Stomach (tissue), 9 donors: ENCODE results near the gene WFDC1. TPM values are rescaled to one million over a fixed set of nuclear protein-coding genes. Genes with fewer than 3 reads are reported as not detected.

ENCODE experiments used
- DNase-seq, 2 donors: peaks; one replicate each; pipeline versions ENCODE4 v3.0.0 to v3.0.0-alpha.2; 2013 to 2019
- H3K27ac ChIP-seq, 5 donors: fragments of 200-600 bp in 4 of 5; sonication (generic) in 4 of 5; one replicate each; pipeline ENCODE4 v1.5.1; 2013 to 2019; ENCODE audit warnings: mild to moderate bottlenecking in 1 of 5, moderate library complexity in 1 of 5
- H3K27me3 ChIP-seq, 3 donors: fragments of 200-600 bp; sonication (generic); one replicate each; pipeline ENCODE4 v1.5.1; 2017 to 2019; ENCODE audit warnings: mixed run types in 1 of 3
- H3K36me3 ChIP-seq, 4 donors: fragments of 200-600 bp; sonication (generic); 1 replicate in 3 of 4; 2 replicates in 1 of 4; pipeline ENCODE4 v1.5.1; 2016 to 2019
- H3K4me1 ChIP-seq, 4 donors: fragments of 200-600 bp; sonication (generic); one replicate each; pipeline ENCODE4 v1.5.1; 2016 to 2019
- H3K4me3 ChIP-seq, 4 donors: fragments of 200-600 bp; sonication (generic) in 3 of 4; one replicate each; pipeline ENCODE4 v1.5.1; 2016 to 2019; ENCODE audit warnings: mild to moderate bottlenecking in 1 of 4
- H3K9me3 ChIP-seq, 4 donors: fragments of 200-600 bp; sonication (generic); one replicate each; pipeline ENCODE4 v1.5.1; 2016 to 2019
- CTCF ChIP-seq, 7 experiments: fragments of 450-650 bp in 4 of 7; fragments of 200-600 bp in 3 of 7; sonication (generic) in 3 of 7; IDR thresholded peaks; one replicate each; pipeline ENCODE4 v1.5.1; 2016 to 2019; ENCODE audit warnings: antibody characterized with exemption in 7 of 7, control low read depth in 2 of 7, mild to moderate bottlenecking in 1 of 7
- EP300 ChIP-seq: sonication (generic); formaldehyde crosslinking; IDR thresholded peaks from one replicate; pipeline ENCODE4 v1.6.1; 2017; ENCODE audit warnings: antibody characterized with exemption
- POLR2A ChIP-seq, 4 donors: fragments of 450-650 bp; IDR thresholded peaks; one replicate each; pipeline ENCODE4 v1.6.1; 2016; ENCODE audit warnings: antibody characterized with exemption in 4 of 4, control low read depth in 2 of 4, mild to moderate bottlenecking in 1 of 4, moderate library complexity in 1 of 4
- POLR2AphosphoS5 ChIP-seq, 3 donors: sonication (generic); formaldehyde crosslinking; IDR thresholded peaks; one replicate each; pipeline ENCODE4 v1.6.1; 2016; ENCODE audit warnings: antibody characterized with exemption in 3 of 3
- WGBS, 5 donors: extraction: QIAGEN DNeasy Blood & Tissue Kit in 3 of 5; methylation state at CpG; one replicate each; pipeline versions ENCODE4 v1.1.5 to v1.1.7; 2013 to 2018; 5-methylcytosine and 5-hydroxymethylcytosine counted together
- intact Hi-C: fragments of 100-400 bp; cut with DNase I; formaldehyde crosslinking; loops from one replicate; pipeline ENCODE4 v1.15.1; 2023; ENCODE audit warnings: low total_unique reads
- polyA plus RNA-seq, 3 donors: library from polyadenylated mRNA; stranded (reverse); fragments of 200-250 nt; gene quantifications; one replicate each; pipeline ENCODE4 v1.2.3, GENCODE V29; 2013
- total RNA-seq, 5 donors: library from RNA; depleted of rRNA; stranded (reverse); fragments of >200 nt; gene quantifications; one replicate each; pipeline versions ENCODE4 v1.1.0 to v1.2.3, GENCODE V29; 2014 to 2016
- donor health status: healthy with polysubstance abuse.
- donor health status: Bipolar disorder and iron deficiency.
- donor health status: healthy.

WFDC1 gene
- total and polyA plus RNA-seq, 8 donors, result 10.7 to 64.3 (median 14.2) TPM; not detected in 1

DNA sequence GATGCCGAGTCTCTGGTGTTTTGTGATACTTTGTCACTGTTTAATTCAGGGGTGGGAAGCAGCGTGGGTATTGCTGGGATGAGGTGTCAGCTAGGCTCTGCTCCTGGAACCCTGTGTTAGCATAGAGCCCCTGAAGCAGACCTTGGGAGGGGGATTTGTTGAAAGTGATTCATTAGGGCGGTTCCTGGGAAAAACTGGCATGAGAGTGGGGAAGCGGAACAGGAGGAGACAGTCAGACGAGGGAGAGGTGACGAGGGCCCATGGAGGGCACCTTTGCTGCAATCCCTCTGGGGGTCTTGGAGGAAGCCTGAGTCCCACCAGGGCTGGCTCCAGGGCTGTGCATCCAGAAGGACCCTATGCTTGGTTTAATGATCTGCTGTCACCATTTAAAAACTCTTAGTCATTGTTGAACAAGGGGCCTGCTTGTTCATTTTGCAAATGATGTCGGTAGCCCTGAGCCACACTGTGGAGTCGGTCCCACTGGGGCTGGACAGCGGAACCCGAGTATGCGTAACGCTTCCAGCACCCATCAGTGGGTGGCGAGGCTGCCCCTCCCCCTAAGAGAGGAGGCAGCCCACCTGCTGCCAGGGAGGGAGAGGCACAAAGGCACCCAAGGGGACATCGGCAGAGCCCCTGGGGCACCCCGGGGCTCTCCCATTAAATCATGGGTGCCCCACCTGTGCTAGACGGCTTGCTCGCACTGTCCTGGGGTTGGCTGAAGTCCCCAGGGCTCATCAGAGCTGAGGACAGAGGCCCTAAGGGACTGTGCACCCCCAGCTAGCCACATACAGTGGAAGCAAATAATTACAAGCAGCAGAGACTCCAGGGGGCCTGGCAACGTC is 35.4 kb downstream of the WFDC1 start:
- 78 to 91% (median 80%) methylated on average over 18 of the region's 18 CpGs for WGBS, 5 donors
- no peaks in the 10 kb centered on the region for H3K4me1 ChIP-seq
- DNase-seq, result no peak
- peaks cover 0 to 5% (median 0%) of the 10 kb centered on the region in 4 donors for H3K9me3 ChIP-seq
- intact Hi-C loops, result no loop called here
- no peaks in the 10 kb centered on the region for H3K27me3 ChIP-seq
- H3K36me3 ChIP-seq, result peaks cover 0 to 52% (median 18%) of the 10 kb centered on the region in 4 donors
- H3K27ac ChIP-seq, result no peak overlapping the region
- H3K4me3 ChIP-seq, result no peak overlapping the region
- TF ChIP-seq POLR2AphosphoS5 (IDR thresholded peaks at IDR 0.05) (no peak), POLR2A (IDR thresholded peaks at IDR 0.05) (no peak), CTCF (IDR thresholded peaks at IDR 0.05) (no peak), EP300 (no peak)

DNA sequence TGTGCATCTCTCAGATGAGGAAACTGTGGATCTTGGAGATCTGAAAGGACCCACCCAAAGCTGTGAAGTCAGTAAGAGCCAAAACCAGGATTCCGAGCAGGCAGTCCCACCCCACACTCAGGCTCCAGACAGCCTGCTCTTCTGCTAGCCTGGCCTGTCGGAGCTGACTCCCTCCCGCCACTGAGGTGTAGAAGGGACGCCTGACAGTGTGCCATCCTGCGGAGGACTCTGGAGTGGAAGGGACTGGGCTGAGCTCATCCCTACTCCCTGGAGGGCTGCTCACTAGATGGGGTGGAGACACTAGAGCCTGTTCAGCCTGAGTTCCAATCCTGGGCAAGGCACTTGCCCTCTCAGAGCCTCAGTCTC is 36.0 kb downstream of the WFDC1 start:
- H3K36me3 ChIP-seq, result peaks cover 0 to 52% (median 17%) of the 10 kb centered on the region in 4 donors
- no peaks in the 10 kb centered on the region for H3K4me1 ChIP-seq
- no peaks in the 10 kb centered on the region for H3K27me3 ChIP-seq
- TF ChIP-seq EP300 (no peak), CTCF (IDR thresholded peaks at IDR 0.05) (no peak), POLR2A (IDR thresholded peaks at IDR 0.05) (no peak), POLR2AphosphoS5 (IDR thresholded peaks at IDR 0.05) (no peak)
- intact Hi-C loops, result no loop called here
- H3K4me3 ChIP-seq, result no peak overlapping the region
- H3K27ac ChIP-seq, result no peak overlapping the region
- WGBS, 5 donors, result 92 to 97% (median 96%) methylated on average over 5 of the region's 5 CpGs; no CpG with 5 or more reads in 1 of the 5 donors
- H3K9me3 ChIP-seq, result peaks cover 0 to 5% (median 0%) of the 10 kb centered on the region in 4 donors
- no peak for DNase-seq

- no peaks in the 10 kb centered on the region for H3K4me1 ChIP-seq
- TF ChIP-seq CTCF (IDR thresholded peaks at IDR 0.05), result no peak
- TF ChIP-seq POLR2A (IDR thresholded peaks at IDR 0.05), result no peak
- TF ChIP-seq EP300, result no peak
- no peak for TF ChIP-seq POLR2AphosphoS5 (IDR thresholded peaks at IDR 0.05)
- no peak overlapping the region for H3K27ac ChIP-seq
- DNase-seq, result no peak
- H3K27me3 ChIP-seq, result no peaks in the 10 kb centered on the region
- no peak overlapping the region for H3K4me3 ChIP-seq
- H3K36me3 ChIP-seq, result peaks cover 0 to 42% (median 12%) of the 10 kb centered on the region in 4 donors
- WGBS, 5 donors, result 87 to 91% (median 90%) methylated on average over 17 of the region's 17 CpGs
- intact Hi-C loops, result no loop called here
- H3K9me3 ChIP-seq, result peaks cover 5 to 19% (median 11%) of the 10 kb centered on the region in 4 donors
Observed at GRCh38 chr16:84331998-84332780, 37.5 kb downstream of the WFDC1 start.

DNA sequence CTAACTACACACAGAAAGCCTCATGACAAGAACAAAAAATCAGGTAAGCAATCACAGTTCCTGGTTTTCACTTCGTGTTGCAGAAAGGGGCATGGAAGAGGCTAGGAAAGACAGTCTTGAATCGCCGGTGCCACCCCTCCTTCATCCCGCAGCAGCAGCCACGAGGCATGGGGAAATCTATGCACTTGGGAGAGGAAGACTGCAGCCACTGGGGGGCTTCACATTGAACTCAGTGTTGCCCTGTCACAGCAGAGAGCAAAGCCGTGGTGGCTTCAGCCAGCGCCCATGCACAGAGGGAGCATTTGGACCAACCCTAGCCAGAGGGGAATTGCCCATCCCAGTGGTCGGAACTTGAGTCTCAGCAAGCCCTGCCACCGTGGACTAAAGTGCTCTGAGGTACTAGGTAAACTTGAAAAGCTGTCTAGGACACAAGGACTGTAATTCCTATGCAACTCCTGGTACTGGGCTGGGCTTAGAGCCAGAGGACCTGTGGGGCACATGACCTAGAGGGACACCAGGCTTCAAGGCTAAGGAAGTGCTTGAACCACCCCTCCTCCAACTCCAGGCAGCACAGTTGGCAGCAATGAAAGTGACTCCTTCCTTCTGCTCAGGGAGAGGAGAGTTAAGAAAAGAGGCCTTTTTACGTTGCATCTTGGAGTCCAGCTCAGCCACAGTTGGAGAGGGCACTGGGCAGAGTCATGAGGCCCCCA is 38.5 kb downstream of the WFDC1 start:
- Histone ChIP-seq H3K36me3 (peaks cover 0 to 34% (median 9%) of the 10 kb centered on the region in 4 donors), H3K27ac (no peak overlapping the region), H3K9me3 (peaks cover 5 to 28% (median 15%) of the 10 kb centered on the region in 4 donors), H3K4me3 (no peak overlapping the region), H3K4me1 (no peaks in the 10 kb centered on the region), H3K27me3 (no peaks in the 10 kb centered on the region)
- peak; percentile 35 to 75 for DNase-seq
- intact Hi-C loops, result no loop called here
- 50 to 78% (median 67%) methylated on average over 10 of the region's 10 CpGs for WGBS, 5 donors
- TF ChIP-seq EP300 (no peak), POLR2AphosphoS5 (IDR thresholded peaks at IDR 0.05) (no peak), CTCF (IDR thresholded peaks at IDR 0.05) (no peak), POLR2A (IDR thresholded peaks at IDR 0.05) (no peak)
